K562 (cell line): ENCODE measurements around the gene COL4A1.

ENCODE experiments used
- BHLHE40 ChIP-seq: IDR thresholded peaks from 2 replicates; pipeline ENCODE4 v1.6.1; 2011; ENCODE audit warnings: low read length, improper control_type of control experiment
- CEBPG ChIP-seq, 3 experiments: fragments of 200-800 bp in 1 of 3; sonication (Bioruptor generic) in 1 of 3; sonication (generic) in 1 of 3; formaldehyde crosslinking in 1 of 3; IDR thresholded peaks in 2 of 3; conservative IDR thresholded peaks in 1 of 3; 2 replicates each; pipeline versions ENCODE4 v1.6.1 to v1.8.0; 2016 to 2022; ENCODE audit warnings: missing compliant biosample characterization in 2 of 3, missing genetic modification characterization in 2 of 3, mild to moderate bottlenecking in 1 of 3, missing genetic modification reagents in 1 of 3
- CHCHD3 ChIP-seq: fragments of 250-450 bp; sonication (Bioruptor Pico); IDR thresholded peaks from 2 replicates; pipeline ENCODE4 v2.1.2; 2022; ENCODE audit warnings: mild to moderate bottlenecking
- POLR2AphosphoS5 ChIP-seq: IDR thresholded peaks from 2 replicates; pipeline ENCODE4 v1.6.1; 2011; ENCODE audit warnings: mild to moderate bottlenecking, low read depth, low read length, moderate library complexity; ENCODE audit not compliant: control insufficient read depth, insufficient read depth
- STAT5B ChIP-seq: fragments of 250-450 bp; sonication (Bioruptor Pico); IDR thresholded peaks from 2 replicates; pipeline ENCODE4 v1.8.0; 2021; ENCODE audit warnings: mild to moderate bottlenecking, inconsistent platforms
- TCF7L2 ChIP-seq: fragments of 150-350 bp; IDR thresholded peaks from 2 replicates; pipeline ENCODE4 v1.6.1; 2016; ENCODE audit warnings: low read depth, mild to moderate bottlenecking, low read length, moderate library complexity
- YY1 ChIP-seq, 3 experiments: IDR thresholded peaks; 2 replicates each; pipeline ENCODE4 v1.6.1; 2011; ENCODE audit warnings: low read length in 2 of 3, mild to moderate bottlenecking in 2 of 3, moderate library complexity in 2 of 3, borderline replicate concordance in 1 of 3, control low read depth in 1 of 3, low read depth in 1 of 3; ENCODE audit not compliant: insufficient read depth in 3 of 3, insufficient replicate concordance in 2 of 3, control insufficient read depth in 1 of 3, insufficient read length in 1 of 3; ENCODE audit errors: extremely low read depth in 1 of 3
- TF ChIP-seq, protein P1 (sequence below): conservative IDR thresholded peaks from 2 replicates; pipeline ENCODE4 v1.6.1; 2011; ENCODE audit warnings: low read depth, mild to moderate bottlenecking, low read length; ENCODE audit not compliant: control insufficient read depth

DNA sequence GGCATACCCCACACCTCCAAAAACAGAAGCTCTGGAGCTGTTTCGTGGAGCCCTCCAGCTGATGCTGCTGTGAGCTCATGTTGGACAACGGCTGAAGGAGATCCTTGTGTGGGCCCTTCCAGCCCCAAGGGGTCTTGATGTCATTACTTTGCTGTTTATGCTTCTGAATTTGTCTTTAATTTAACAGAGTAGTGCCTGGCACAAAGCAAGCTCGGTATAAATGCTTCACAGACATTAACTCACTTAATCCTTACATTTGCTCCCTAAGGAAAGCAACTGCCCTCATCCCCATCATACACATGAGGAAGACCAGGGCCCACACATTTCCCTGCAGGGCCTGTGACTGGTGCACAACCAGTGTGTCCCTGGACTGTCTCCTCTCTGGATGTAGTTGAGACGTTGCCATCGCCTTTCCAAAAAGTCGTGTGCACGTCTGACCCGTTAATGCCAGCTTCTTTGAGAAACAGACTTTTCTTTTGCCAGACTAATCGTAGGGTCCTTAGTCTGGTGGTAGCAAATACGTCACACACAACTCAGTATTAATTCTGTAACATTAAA is 7.6 kb downstream of the COL4A1 start:
- TF ChIP-seq CEBPG (CRISPR knock-in tag; IDR thresholded peaks at IDR 0.05) (no peak), CEBPG (tag; conservative IDR thresholded peaks at IDR 0.05 in 1 of 2, IDR thresholded peaks at IDR 0.05 in 1 of 2) (no peak), TCF7L2 (no peak), BHLHE40 (no peak), CHCHD3 (no peak), POLR2AphosphoS5 (no peak), STAT5B (CRISPR knock-in tag) (no peak), YY1 (IDR thresholded peaks at IDR 0.05; ENCODE audit: borderline replicate concordance in 1 of 3, control insufficient read depth in 1 of 3, extremely low read depth in 1 of 3, insufficient read depth in 3 of 3, insufficient read length in 1 of 3, insufficient replicate concordance in 2 of 3, low read depth in 1 of 3, low read length in 2 of 3) (no peak)
- TF ChIP-seq, protein P1, sequence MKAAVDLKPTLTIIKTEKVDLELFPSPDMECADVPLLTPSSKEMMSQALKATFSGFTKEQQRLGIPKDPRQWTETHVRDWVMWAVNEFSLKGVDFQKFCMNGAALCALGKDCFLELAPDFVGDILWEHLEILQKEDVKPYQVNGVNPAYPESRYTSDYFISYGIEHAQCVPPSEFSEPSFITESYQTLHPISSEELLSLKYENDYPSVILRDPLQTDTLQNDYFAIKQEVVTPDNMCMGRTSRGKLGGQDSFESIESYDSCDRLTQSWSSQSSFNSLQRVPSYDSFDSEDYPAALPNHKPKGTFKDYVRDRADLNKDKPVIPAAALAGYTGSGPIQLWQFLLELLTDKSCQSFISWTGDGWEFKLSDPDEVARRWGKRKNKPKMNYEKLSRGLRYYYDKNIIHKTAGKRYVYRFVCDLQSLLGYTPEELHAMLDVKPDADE: no peak
